NB4 (cell line): ENCODE results near the gene CAMP.

ENCODE experiments used
- CTCF ChIP-seq: IDR thresholded peaks from one replicate; pipeline ENCODE4 v1.5.1; 2012; ENCODE audit warnings: low read depth, low read length
- MAX ChIP-seq: IDR thresholded peaks from 2 replicates; pipeline ENCODE4 v1.6.1; 2011; ENCODE audit warnings: low read depth, low read length

GRCh38 chr3:48214225-48214624 lies 9.1 kb upstream of the CAMP start:
- TF ChIP-seq MAX (no peak), CTCF (no peak)
